GM19025 (cell line): Measurements from ENCODE around the gene XCL2.
"Not testable (repeated sequence)": the region's sequence is repeated elsewhere in the genome, so short reads cannot be mapped to it uniquely, and the experiment has no call there.

ENCODE experiments used
- ATAC-seq: cut with Tn5 transposase; IDR thresholded peaks from one replicate; pipeline ENCODE4 v1.9.1; 2021; ENCODE audit warnings: mild to moderate bottlenecking, low read depth, moderate library complexity; ENCODE audit not compliant: unreplicated experiment

The XCL2 gene

GRCh38 chr1:168543840-168544498, at the start of gene XCL2:
TSS of gene XCL2 (minus strand) at chr1:168543997. CDS start at chr1:168543964, 33 bp downstream.
- ATAC-seq = not testable (repeated sequence)

- no peak for ATAC-seq
These were observed 47.9 kb upstream of the XCL2 start for GRCh38 chr1:168591641-168592250.

- no peak for ATAC-seq
These were observed 47.3 kb upstream of the XCL2 start for GRCh38 chr1:168591066-168591465.

- no peak for ATAC-seq
These were observed 45.4 kb upstream of the XCL2 start for GRCh38 chr1:168589167-168589566.

GRCh38 chr1:168585937-168586336, 42.1 kb upstream of the XCL2 start:
- no peak for ATAC-seq

- no peak for ATAC-seq
These were observed 41.4 kb upstream of the XCL2 start for GRCh38 chr1:168585191-168585590.

- no peak for ATAC-seq
These were observed 39.8 kb upstream of the XCL2 start for GRCh38 chr1:168583571-168583970.

- ATAC-seq = no peak
These were observed 39.0 kb upstream of the XCL2 start for GRCh38 chr1:168582688-168583336.

- ATAC-seq = no peak
These were observed 38.2 kb upstream of the XCL2 start for GRCh38 chr1:168581817-168582572.

- ATAC-seq = not testable (repeated sequence)
These were observed 37.2 kb upstream of the XCL2 start for GRCh38 chr1:168580991-168581390.

- ATAC-seq = not testable (repeated sequence)
These were observed 36.5 kb upstream of the XCL2 start for GRCh38 chr1:168580290-168580689.

- not testable (repeated sequence) for ATAC-seq
These were observed 34.9 kb upstream of the XCL2 start for GRCh38 chr1:168578531-168579185.

GRCh38 chr1:168576245-168576688, 32.5 kb upstream of the XCL2 start, which contains the start of gene XCL1:
TSS of gene XCL1 (plus strand) at chr1:168576605. CDS start at chr1:168576638, 33 bp downstream.
- not testable (repeated sequence) for ATAC-seq

- not testable (repeated sequence) for ATAC-seq
These were observed 30.4 kb upstream of the XCL2 start for GRCh38 chr1:168574234-168574633.

GRCh38 chr1:168572633-168573032, 28.8 kb upstream of the XCL2 start:
- no peak for ATAC-seq

GRCh38 chr1:168570652-168571051, 26.9 kb upstream of the XCL2 start:
- ATAC-seq = no peak

- no peak for ATAC-seq
These were observed 24.5 kb upstream of the XCL2 start for GRCh38 chr1:168568346-168568745.

GRCh38 chr1:168567568-168567967, 23.8 kb upstream of the XCL2 start:
- no peak for ATAC-seq

- ATAC-seq = no peak
These were observed 23.2 kb upstream of the XCL2 start for GRCh38 chr1:168567007-168567406.

- ATAC-seq = no peak
These were observed 22.0 kb upstream of the XCL2 start for GRCh38 chr1:168565825-168566224.
